Kidney (tissue), 14 donors: Measurements from ENCODE around the gene STK24. TPM values are rescaled to one million over a fixed set of nuclear protein-coding genes. Genes with fewer than 3 reads are reported as not detected.
"Not testable (repeated sequence)": the region's sequence is repeated elsewhere in the genome, so short reads cannot be mapped to it uniquely, and the experiment has no call there.

Experiments used
- DNase-seq, 5 donors: peaks; one replicate each; pipeline ENCODE4 v3.0.0-alpha.2; 2013 to 2020
- FAIRE-seq: peaks from 2 replicates; lab custom pipeline; 2012; peaks lifted over from hg19 to GRCh38; lab: Jason Lieb, UNC
- H3K27ac ChIP-seq, 2 donors: one replicate each; pipeline ENCODE4 v1.7.0; 2013; ENCODE audit warnings: low read depth in 2 of 2, low read length in 2 of 2, inconsistent platforms in 1 of 2
- H3K27me3 ChIP-seq: one replicate; pipeline ENCODE4 v1.7.1; 2013; ENCODE audit warnings: low read length, inconsistent platforms; ENCODE audit not compliant: control insufficient read depth, insufficient read depth
- H3K36me3 ChIP-seq, 3 donors: one replicate each; pipeline versions ENCODE4 v1.7.0 to v1.7.1; 2013; ENCODE audit warnings: low read length in 3 of 3, control low read depth in 1 of 3, inconsistent platforms in 1 of 3; ENCODE audit not compliant: insufficient read depth in 3 of 3, control insufficient read depth in 2 of 3
- H3K4me1 ChIP-seq, 3 donors: one replicate each; pipeline versions ENCODE4 v1.7.0 to v1.7.1; 2013; ENCODE audit warnings: low read length in 3 of 3, inconsistent platforms in 1 of 3, low read depth in 1 of 3; ENCODE audit not compliant: control insufficient read depth in 2 of 3, insufficient read depth in 2 of 3
- H3K4me3 ChIP-seq, 3 donors: one replicate each; pipeline versions ENCODE4 v1.7.0 to v1.8.1; 2013; ENCODE audit warnings: low read length in 3 of 3, control low read depth in 1 of 3, inconsistent platforms in 1 of 3
- H3K9ac ChIP-seq, 3 donors: one replicate each; pipeline versions ENCODE4 v1.7.0 to v1.7.1; 2013; ENCODE audit warnings: low read length in 3 of 3, control low read depth in 1 of 3, inconsistent platforms in 1 of 3
- H3K9me3 ChIP-seq, 3 donors: one replicate each; pipeline versions ENCODE4 v1.7.0 to v1.7.1; 2013; ENCODE audit warnings: low read length in 3 of 3, control low read depth in 1 of 3, inconsistent platforms in 1 of 3; ENCODE audit not compliant: control insufficient read depth in 2 of 3, insufficient read depth in 1 of 3
- CTCF ChIP-seq: IDR thresholded peaks from 3 replicates; pipeline ENCODE4 v1.5.1; 2012; ENCODE audit warnings: mild to moderate bottlenecking, moderate library complexity, borderline replicate concordance; ENCODE audit not compliant: insufficient read depth; ENCODE audit errors: extremely low read depth
- intact Hi-C: fragments of 100-400 bp; cut with DNase I; formaldehyde crosslinking; loops from one replicate; pipeline ENCODE4 v1.11.1; 2022
- polyA plus RNA-seq: library from polyadenylated mRNA; stranded (reverse); fragments of 350-450 nt; fragmentation: Illumina TruSeq; extraction: RNeasy Lipid Tissue Mini Kit (QIAGEN cat#74804); gene quantifications from one replicate; pipeline ENCODE4 v1.2.3, GENCODE V29; 2014; ENCODE audit warnings: low read depth, low replicate concordance; ENCODE audit not compliant: insufficient read depth
- total RNA-seq: library from RNA; stranded (reverse); fragmentation: NEBNext Ultra II Directional; extraction: Animal tissue kit (Norgen Biotek cat#: 25700); gene quantifications from one replicate; pipeline ENCODE4 v1.2.1, GENCODE V29; 2021
- donor health status: control.
- donor health status: control.
- donor health status: control.
- donor health status: control.
- donor health status: control.
- donor health status: DM: yes; HTN: yes; CAD: no.
- donor health status: Normal renal cell carcinoma (clear cell type).

STK24 gene
- total and polyA plus RNA-seq, 2 donors from 2014 or later, result 56.7 to 122 TPM

- intact Hi-C loops, result no loop called here
- H3K4me1 ChIP-seq, result no peaks in the 10 kb centered on the region
- no peak overlapping the region for H3K27ac ChIP-seq
- H3K9ac ChIP-seq, result no peak overlapping the region
- no peak for TF ChIP-seq CTCF
- FAIRE-seq (no peak), DNase-seq (no peak)
- no peaks in the 10 kb centered on the region for H3K27me3 ChIP-seq
- no peak overlapping the region for H3K4me3 ChIP-seq
- H3K36me3 ChIP-seq, result no peaks in the 10 kb centered on the region
- no peaks in the 10 kb centered on the region for H3K9me3 ChIP-seq
These were observed 46.0 kb upstream of the STK24 start for GRCh38 chr13:98622931-98623331.

- no peak overlapping the region for H3K27ac ChIP-seq
- H3K27me3 ChIP-seq, result no peaks in the 10 kb centered on the region
- intact Hi-C loops, result no loop called here
- H3K4me3 ChIP-seq, result no peak overlapping the region
- H3K9me3 ChIP-seq, result no peaks in the 10 kb centered on the region
- no peaks in the 10 kb centered on the region for H3K4me1 ChIP-seq
- no peaks in the 10 kb centered on the region for H3K36me3 ChIP-seq
- DNase-seq (no peak), FAIRE-seq (no peak)
- H3K9ac ChIP-seq, result no peak overlapping the region
- TF ChIP-seq CTCF, result no peak
These were observed 42.6 kb upstream of the STK24 start for GRCh38 chr13:98619556-98619955.

- H3K9ac ChIP-seq, H3K27me3 ChIP-seq, H3K4me3 ChIP-seq, H3K27ac ChIP-seq, H3K4me1 ChIP-seq, intact Hi-C loops, DNase-seq, FAIRE-seq, H3K9me3 ChIP-seq, H3K36me3 ChIP-seq: not testable (repeated sequence)
These were observed 38.7 kb upstream of the STK24 start for GRCh38 chr13:98615595-98615994.

DNA sequence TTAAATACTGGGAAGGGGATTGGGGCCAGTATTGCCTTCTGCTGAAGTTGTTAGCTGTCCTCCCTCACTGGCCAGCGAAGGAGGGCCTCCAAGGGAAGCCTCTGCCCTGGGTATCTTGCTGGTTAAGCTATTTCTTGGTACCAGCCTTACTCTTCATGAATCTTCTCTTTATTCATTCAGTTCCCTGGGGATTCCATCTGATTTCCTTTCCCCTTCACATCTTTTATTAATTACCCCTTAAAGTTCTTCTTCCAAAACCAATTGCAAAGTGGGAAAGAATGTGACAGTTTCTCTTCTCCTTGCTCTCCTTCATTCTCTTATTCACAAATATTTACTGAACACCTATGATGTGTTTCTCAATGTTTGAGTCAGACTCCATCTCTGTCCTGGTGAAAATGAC, 36.7 kb upstream of the STK24 start:
- Histone ChIP-seq H3K27me3 (no peaks in the 10 kb centered on the region), H3K27ac (no peak overlapping the region), H3K9me3 (no peaks in the 10 kb centered on the region), H3K4me1 (no peaks in the 10 kb centered on the region), H3K9ac (no peak overlapping the region), H3K4me3 (no peak overlapping the region), H3K36me3 (no peaks in the 10 kb centered on the region)
- no peak for FAIRE-seq
- no peak for TF ChIP-seq CTCF
- intact Hi-C loops, result no loop called here
- no peak for DNase-seq
